Thyroid gland (tissue), 4 donors: ENCODE data around the gene SP5.

Experiments
- CTCF ChIP-seq, 6 experiments: fragments of 200-600 bp in 3 of 6; fragments of 450-650 bp in 3 of 6; sonication (generic) in 3 of 6; IDR thresholded peaks; one replicate each; pipeline ENCODE4 v1.5.1; 2016 to 2019; ENCODE audit warnings: antibody characterized with exemption in 6 of 6, mild to moderate bottlenecking in 2 of 6, inconsistent platforms in 1 of 6, moderate library complexity in 1 of 6
- POLR2A ChIP-seq, 2 donors: fragments of 450-650 bp; IDR thresholded peaks; one replicate each; pipeline ENCODE4 v1.6.1; 2017; ENCODE audit warnings: antibody characterized with exemption in 2 of 2, mild to moderate bottlenecking in 2 of 2, moderate library complexity in 1 of 2

GRCh38 chr2:170679607-170680079 is 35.5 kb upstream of the SP5 start:
- TF ChIP-seq CTCF (IDR thresholded peaks at IDR 0.05) (no peak), POLR2A (IDR thresholded peaks at IDR 0.05) (no peak)
